Lung (tissue), 12 donors: ENCODE results near the gene THOC6. TPM values are rescaled to one million over a fixed set of nuclear protein-coding genes. Genes with fewer than 3 reads are reported as not detected.
A peak's percentile ranks its signal among the peaks of the same experiment; 100 is the strongest.

Source experiments
- ATAC-seq: fragments of 200-7000 bp; cut with Tn5 transposase; one replicate; pipeline ENCODE4 v1.9.1; 2020; ENCODE audit warnings: moderate number of reproducible peaks; ENCODE audit not compliant: insufficient read depth, low FRiP score
- DNase-seq, 3 donors: peaks; one replicate each; pipeline ENCODE4 v3.0.0-alpha.2; 2013 to 2017
- H3K27ac ChIP-seq, 2 donors: one replicate each; pipeline ENCODE4 v1.5.1; 2013; ENCODE audit warnings: mild to moderate bottlenecking in 2 of 2, moderate library complexity in 2 of 2, control low read depth in 1 of 2, inconsistent platforms in 1 of 2, low read depth in 1 of 2, low read length in 1 of 2
- H3K27me3 ChIP-seq, 3 donors: one replicate each; pipeline ENCODE4 v1.5.1; 2013; ENCODE audit warnings: low read length in 2 of 3; ENCODE audit not compliant: control insufficient read depth in 3 of 3, insufficient read depth in 3 of 3
- H3K36me3 ChIP-seq, 4 donors: one replicate each; pipeline ENCODE4 v1.5.1; 2013; ENCODE audit warnings: low read length in 4 of 4, mild to moderate bottlenecking in 1 of 4, moderate library complexity in 1 of 4; ENCODE audit not compliant: control insufficient read depth in 4 of 4, insufficient read depth in 4 of 4
- H3K4me1 ChIP-seq, 5 donors: one replicate each; pipeline ENCODE4 v1.5.1; 2013; ENCODE audit warnings: low read length in 5 of 5, mild to moderate bottlenecking in 2 of 5, moderate library complexity in 1 of 5; ENCODE audit not compliant: control insufficient read depth in 5 of 5, insufficient read depth in 5 of 5
- H3K4me3 ChIP-seq: one replicate; pipeline ENCODE4 v1.5.1; 2013; ENCODE audit warnings: mild to moderate bottlenecking, control low read depth, moderate library complexity
- H3K9ac ChIP-seq, 2 donors: one replicate each; pipeline ENCODE4 v1.5.1; 2013; ENCODE audit warnings: low read length in 2 of 2, control low read depth in 1 of 2; ENCODE audit not compliant: insufficient read depth in 1 of 2
- H3K9me3 ChIP-seq, 4 donors: one replicate each; pipeline ENCODE4 v1.5.1; 2013; ENCODE audit warnings: low read length in 3 of 4, mild to moderate bottlenecking in 1 of 4, moderate library complexity in 1 of 4; ENCODE audit not compliant: control insufficient read depth in 4 of 4, insufficient read depth in 3 of 4
- CTCF ChIP-seq: IDR thresholded peaks from 2 replicates; pipeline ENCODE4 v1.5.1; 2012; ENCODE audit warnings: mild to moderate bottlenecking; ENCODE audit errors: control extremely low read depth, extremely low read depth
- WGBS, 2 donors: extraction: QIAGEN DNeasy Blood & Tissue Kit; methylation state at CpG; one replicate each; pipeline ENCODE4 v1.1.7; 2013; 5-methylcytosine and 5-hydroxymethylcytosine counted together
- polyA plus RNA-seq, 2 donors: library from polyadenylated mRNA; stranded (reverse); fragments of 200-250 nt; gene quantifications; one replicate each; pipeline ENCODE4 v1.2.1, GENCODE V29; 2013
- total RNA-seq, 2 donors: library from RNA; depleted of rRNA in 1 of 2; stranded (reverse); fragments of >200 nt in 1 of 2; gene quantifications; one replicate each; pipeline ENCODE4 v1.2.1, GENCODE V29; 2014 to 2021
- donor health status: control.
- donor health status: control.
- donor health status: Bipolar disorder and iron deficiency.
- donor health status: healthy.
- donor health status: DM: yes; HTN: yes; CAD: no.

The THOC6 gene
- total and polyA plus RNA-seq, 4 donors = 12.7 to 58.3 (median 40.0) TPM

- Histone ChIP-seq H3K4me3 (peak overlapping the region; percentile 53), H3K4me1 (peaks cover 0 to 39% (median 26%) of the 10 kb centered on the region in 5 donors), H3K9me3 (no peaks in the 10 kb centered on the region), H3K36me3 (peaks cover 0 to 21% (median 7%) of the 10 kb centered on the region in 4 donors), H3K9ac (no peak overlapping the region), H3K27me3 (peaks cover 0 to 10% (median 6%) of the 10 kb centered on the region in 3 donors), H3K27ac (peak overlapping the region; percentile 92 to 96)
- 50 to 51% methylated on average over 8 of the region's 8 CpGs for WGBS, 2 donors
- no peak for TF ChIP-seq CTCF
- DNase-seq (no peak), ATAC-seq (no peak)
Measured at GRCh38 chr16:3022684-3023414, 986 bp upstream of the THOC6 start.

- peaks cover 0 to 5% (median 4%) of the 10 kb centered on the region in 3 donors for H3K27me3 ChIP-seq
- no peak overlapping the region for H3K9ac ChIP-seq
- TF ChIP-seq CTCF = no peak
- DNase-seq = no peak
- ATAC-seq = no peak
- H3K4me3 ChIP-seq = peak overlapping the region; percentile 53
- H3K27ac ChIP-seq = peak overlapping the region; percentile 92 to 96
- H3K36me3 ChIP-seq = peaks cover 0 to 21% (median 7%) of the 10 kb centered on the region in 4 donors
- 32 to 36% methylated on average over 6 of the region's 6 CpGs for WGBS, 2 donors
- peaks cover 0 to 40% (median 21%) of the 10 kb centered on the region in 5 donors for H3K4me1 ChIP-seq
- H3K9me3 ChIP-seq = no peaks in the 10 kb centered on the region
Measured at GRCh38 chr16:3023415-3023668, 493 bp upstream of the THOC6 start.

- H3K9me3 ChIP-seq = no peaks in the 10 kb centered on the region
- peaks cover 0 to 16% (median 16%) of the 10 kb centered on the region in 3 donors for H3K27me3 ChIP-seq
- no peak overlapping the region for H3K9ac ChIP-seq
- ATAC-seq (no peak), DNase-seq (no peak)
- no peak overlapping the region for H3K27ac ChIP-seq
- no peak overlapping the region for H3K4me3 ChIP-seq
- WGBS, 2 donors = 95 to 96% methylated on average over 17 to 18 of the region's 18 CpGs
- TF ChIP-seq CTCF = no peak
- peaks cover 0 to 46% (median 18%) of the 10 kb centered on the region in 5 donors for H3K4me1 ChIP-seq
- peaks cover 0 to 21% (median 7%) of the 10 kb centered on the region in 4 donors for H3K36me3 ChIP-seq
Measured at GRCh38 chr16:3025032-3026002, 1.5 kb downstream of the THOC6 start.
